22Rv1 (cell line): Measurements from ENCODE around the gene IPO5.

ENCODE experiments used
- ZFX ChIP-seq: fragments of 450-650 bp; IDR thresholded peaks from 2 replicates; pipeline ENCODE4 v1.6.1; 2017; ENCODE audit warnings: antibody characterized with exemption, borderline replicate concordance
- TF ChIP-seq, protein P1 (sequence below): fragments of 450-650 bp; IDR thresholded peaks from 2 replicates; pipeline ENCODE4 v1.5.1; 2017; ENCODE audit warnings: mild to moderate bottlenecking

DNA sequence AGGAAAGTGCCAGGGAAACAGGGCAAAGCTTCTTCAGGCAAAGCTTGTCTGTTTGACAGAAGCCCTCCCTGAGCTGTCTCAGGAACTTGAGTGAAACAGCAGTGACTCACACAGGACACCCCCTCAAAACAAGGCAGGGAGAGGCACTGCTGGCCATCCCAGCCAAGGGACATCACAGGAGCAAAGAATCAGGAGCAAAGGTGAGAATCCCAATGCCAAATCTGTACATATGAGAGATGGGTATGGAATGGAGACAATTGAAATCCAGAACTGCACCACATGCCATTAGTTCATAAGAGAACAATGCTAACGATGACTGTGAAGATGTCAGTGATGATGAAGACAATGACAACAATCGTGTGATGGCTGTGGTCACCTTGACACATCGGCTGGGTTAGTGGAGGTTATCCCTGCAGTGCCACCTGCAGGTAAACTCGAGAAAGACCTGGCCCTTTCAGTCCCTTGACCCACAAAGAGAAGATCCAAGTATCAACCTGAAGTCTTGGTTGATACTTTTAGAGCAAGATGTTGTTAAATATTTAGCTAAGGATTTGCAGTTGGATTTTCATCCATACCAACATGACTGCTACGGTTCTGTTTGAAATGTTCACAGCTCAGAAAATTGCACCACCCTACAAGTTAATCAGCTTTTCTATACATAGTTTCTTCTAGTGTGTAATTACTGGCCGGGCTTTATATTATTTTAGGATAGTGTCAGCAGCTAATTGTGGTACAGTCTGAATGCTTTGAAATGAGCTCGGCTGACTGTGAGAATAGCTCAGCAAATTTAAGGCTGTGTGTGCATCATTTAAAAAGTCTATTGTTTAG lies 42.0 kb upstream of the IPO5 start:
- TF ChIP-seq, protein P1, sequence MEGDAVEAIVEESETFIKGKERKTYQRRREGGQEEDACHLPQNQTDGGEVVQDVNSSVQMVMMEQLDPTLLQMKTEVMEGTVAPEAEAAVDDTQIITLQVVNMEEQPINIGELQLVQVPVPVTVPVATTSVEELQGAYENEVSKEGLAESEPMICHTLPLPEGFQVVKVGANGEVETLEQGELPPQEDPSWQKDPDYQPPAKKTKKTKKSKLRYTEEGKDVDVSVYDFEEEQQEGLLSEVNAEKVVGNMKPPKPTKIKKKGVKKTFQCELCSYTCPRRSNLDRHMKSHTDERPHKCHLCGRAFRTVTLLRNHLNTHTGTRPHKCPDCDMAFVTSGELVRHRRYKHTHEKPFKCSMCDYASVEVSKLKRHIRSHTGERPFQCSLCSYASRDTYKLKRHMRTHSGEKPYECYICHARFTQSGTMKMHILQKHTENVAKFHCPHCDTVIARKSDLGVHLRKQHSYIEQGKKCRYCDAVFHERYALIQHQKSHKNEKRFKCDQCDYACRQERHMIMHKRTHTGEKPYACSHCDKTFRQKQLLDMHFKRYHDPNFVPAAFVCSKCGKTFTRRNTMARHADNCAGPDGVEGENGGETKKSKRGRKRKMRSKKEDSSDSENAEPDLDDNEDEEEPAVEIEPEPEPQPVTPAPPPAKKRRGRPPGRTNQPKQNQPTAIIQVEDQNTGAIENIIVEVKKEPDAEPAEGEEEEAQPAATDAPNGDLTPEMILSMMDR, result peak; percentile 79
- no peak for TF ChIP-seq ZFX
